DLD1 (cell line): ENCODE results near the gene SH3BGRL3.

ENCODE experiments used
- in situ Hi-C: cut with HindIII; loops from 2 replicates; pipeline ENCODE4 v1.10.0; 2017; ENCODE audit warnings: low sequenced_read_pairs

Gene SH3BGRL3

DNA sequence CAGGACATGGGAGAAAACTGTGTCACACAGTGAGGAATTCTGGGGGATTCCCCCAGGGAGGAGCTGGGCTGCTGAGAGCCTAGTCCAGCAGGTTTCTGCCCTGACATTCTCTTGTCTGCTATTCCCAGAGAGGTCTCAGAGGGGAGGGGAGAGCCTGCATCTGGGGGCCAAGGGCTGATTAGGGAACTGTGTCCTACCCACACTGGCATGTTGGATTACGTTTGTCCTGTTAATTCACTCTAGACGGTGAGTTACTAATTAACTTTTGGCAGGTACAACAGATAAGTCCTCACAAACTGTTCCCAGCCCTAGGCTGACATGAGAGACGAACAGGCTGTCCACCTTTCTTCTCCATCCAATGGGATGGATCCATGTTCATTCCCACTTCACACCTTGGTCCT lies 2.6 kb upstream of the SH3BGRL3 start:
- in situ Hi-C loops = loop anchor here (5.0 kb wide), 1 partner anchor 65 kb away; no protein-coding TSS in a partner anchor

DNA sequence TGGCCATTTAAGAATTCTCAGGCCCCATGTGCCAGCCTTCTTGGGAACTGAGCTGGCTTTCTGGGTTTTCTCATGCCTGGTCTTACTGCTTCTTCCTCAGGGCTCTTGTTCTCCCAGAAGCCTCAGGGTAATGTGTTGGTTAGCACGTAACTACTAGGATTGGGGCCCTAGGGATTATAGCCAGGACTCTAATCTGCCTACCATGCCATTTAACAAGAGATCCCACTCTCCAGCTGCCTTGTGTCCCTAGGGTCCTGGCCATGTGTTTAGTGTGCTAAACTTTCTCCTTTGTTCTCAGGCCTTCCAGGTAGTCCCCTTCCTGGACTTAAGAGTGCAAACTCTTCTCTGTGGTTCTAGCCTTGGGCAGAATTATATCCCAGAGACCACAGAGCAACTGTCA lies 2.2 kb upstream of the SH3BGRL3 start:
- in situ Hi-C loops = loop anchor here (5.0 kb wide), 1 partner anchor 65 kb away; no protein-coding TSS in a partner anchor

DNA sequence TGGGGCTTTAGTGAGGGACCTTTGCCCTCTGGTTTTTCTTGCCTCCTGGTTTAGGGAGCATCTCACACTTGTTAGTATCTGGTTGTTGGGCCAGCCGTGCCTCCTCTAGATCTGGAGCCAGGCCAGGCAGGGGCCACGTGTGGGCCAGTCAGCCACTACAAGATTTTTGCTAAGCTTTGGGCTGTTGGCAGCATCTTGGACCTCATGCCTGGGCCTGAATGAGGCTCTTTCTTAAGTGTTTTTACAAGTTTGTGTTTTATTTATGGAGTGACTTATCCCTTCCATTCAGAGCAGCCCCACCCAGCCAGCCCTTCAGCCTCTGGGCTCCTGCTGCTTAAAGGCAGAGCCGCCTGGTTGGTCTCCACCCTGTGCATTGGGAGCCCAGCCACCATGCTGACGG lies 1.6 kb upstream of the SH3BGRL3 start:
- in situ Hi-C loops = loop anchor here (5.0 kb wide), 1 partner anchor 64 kb away; no protein-coding TSS in a partner anchor

DNA sequence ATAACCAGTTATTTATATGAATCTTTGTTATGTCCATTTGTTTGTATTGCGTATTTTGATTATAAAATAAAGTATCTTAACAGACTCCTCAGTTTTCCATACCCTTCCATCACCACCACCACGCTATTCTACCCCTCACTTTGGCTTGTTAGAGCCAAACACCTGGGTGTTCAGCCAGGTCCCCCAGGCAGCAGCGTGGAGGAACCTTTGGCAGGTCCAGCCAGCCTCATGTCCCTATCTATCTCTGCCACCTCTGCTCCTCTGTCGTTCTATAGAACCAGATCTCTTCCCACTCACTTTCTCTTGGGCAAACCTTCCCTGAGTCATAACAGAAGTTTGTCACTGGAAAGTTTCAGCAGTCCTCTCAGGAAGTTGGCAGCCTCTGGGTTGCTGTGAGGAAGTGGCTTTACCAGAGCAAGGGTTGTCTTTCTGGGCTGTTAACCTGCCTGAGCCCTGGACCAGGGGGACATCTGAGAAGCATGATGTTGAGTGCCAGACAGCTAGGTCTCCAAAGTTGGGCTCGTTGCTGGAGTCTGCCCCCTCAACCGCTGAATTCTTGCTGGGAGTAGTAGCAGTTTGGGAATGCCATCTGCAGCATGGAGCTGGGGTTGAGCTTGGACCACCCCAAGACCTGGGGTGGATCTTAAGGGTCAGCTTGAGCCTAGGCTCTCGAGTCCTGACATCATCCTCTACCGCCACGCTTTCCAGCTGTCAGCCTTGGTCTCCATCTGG lies 996 bp upstream of the SH3BGRL3 start:
- in situ Hi-C loops = loop anchor here (5.0 kb wide), 1 partner anchor 63 kb away; no protein-coding TSS in a partner anchor

DNA sequence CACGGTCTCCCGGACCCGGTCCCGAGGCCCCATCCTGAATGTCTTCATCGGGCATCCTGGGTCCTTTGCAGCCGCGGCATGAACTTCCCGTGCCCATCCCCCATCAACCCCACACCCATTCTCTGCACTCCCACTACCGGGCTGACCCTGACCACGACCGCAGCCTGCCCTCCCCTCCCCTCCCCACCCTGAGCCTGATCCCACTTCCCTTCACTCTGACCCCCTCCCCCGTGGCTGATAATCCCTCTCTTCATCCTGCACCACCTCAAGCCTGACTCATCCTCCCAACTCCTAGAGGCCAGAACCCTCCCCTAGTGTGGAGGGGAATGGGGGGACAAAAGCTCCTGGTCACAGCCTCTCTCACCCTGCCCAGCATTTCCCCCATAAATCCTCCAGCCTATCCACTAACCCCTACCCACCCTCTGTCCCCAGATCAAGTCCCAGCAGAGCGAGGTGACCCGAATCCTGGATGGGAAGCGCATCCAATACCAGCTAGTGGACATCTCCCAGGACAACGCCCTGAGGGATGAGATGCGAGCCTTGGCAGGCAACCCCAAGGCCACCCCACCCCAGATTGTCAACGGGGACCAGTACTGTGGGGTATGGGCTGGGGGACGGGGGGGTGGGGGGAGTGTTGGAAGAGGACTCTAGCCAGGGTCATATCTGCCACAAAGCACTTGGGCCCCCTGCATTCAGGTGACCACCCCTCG lies 602 bp downstream of the SH3BGRL3 start:
- in situ Hi-C loops = no loop called here

DNA sequence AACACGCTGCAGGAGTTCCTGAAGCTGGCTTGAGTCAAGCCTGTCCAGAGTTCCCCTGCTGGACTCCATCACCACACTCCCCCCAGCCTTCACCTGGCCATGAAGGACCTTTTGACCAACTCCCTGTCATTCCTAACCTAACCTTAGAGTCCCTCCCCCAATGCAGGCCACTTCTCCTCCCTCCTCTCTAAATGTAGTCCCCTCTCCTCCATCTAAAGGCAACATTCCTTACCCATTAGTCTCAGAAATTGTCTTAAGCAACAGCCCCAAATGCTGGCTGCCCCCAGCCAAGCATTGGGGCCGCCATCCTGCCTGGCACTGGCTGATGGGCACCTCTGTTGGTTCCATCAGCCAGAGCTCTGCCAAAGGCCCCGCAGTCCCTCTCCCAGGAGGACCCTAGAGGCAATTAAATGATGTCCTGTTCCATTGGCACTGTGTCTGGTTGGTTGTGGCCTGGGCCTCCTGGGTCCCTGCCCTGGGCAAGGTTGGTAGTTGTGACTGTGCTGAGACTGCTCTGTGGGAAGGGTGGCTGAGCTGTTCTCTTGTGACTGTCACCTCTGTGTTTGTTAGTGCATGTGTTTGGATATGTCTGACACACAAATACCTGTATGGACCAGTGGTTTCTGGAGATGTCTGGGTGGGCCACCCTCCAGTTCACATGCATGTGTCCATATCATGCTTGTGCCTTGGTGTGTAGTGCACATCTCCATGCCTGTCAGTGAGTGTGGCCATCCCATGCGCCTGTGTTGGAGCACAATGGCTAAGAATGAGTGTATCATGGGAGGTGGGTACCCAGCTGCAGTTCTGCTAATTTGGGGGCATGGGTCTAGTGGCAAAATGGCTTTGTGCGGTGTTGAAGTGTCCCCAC lies 1.4 kb downstream of the SH3BGRL3 start:
- in situ Hi-C loops = no loop called here

DNA sequence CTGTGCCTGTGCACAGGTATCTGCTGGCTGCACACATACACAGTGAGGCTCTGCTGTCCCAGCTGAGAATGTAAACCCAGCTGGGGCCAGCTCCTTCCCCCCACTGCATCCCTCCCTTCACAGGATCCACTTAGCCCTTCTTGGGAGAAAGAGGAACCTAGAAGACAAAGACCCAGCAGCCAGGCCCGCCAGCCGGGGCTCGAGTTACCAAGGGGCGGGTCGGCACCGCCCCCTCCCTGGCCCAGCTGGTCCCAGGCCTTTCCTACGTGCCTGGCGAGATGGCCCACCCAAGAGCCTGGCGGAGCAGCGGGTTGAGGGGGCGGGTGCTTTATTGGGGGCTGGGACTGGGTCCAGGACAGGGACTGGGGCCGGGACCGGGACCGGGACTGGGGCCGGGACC lies 2.1 kb downstream of the SH3BGRL3 start:
- in situ Hi-C loops = no loop called here

DNA sequence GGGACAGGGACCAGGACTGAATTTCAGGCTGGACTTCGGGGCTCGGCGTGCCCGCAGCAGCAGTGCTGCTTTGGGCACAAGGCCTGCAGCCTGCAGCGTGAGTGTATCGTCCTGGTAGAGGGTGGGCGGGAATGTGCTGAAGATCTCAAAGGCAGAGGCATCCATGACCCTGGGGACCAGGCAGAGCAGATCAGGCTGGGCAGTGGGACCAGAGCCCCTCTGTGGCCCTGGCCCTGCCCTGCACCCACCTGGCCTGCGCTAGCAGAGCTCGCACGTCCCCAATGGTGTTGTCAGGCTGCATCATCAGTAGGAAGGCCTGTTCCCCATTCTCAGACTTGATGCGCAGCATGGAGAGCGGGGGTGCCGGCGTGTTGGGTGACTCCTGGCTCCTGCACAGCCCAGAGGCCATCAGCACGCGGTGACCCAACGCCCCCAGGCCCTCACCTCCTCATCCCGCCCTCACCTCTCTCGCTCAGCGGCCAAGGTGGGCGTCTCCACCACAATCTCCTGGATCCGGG lies 2.6 kb downstream of the SH3BGRL3 start:
- in situ Hi-C loops = no loop called here

DNA sequence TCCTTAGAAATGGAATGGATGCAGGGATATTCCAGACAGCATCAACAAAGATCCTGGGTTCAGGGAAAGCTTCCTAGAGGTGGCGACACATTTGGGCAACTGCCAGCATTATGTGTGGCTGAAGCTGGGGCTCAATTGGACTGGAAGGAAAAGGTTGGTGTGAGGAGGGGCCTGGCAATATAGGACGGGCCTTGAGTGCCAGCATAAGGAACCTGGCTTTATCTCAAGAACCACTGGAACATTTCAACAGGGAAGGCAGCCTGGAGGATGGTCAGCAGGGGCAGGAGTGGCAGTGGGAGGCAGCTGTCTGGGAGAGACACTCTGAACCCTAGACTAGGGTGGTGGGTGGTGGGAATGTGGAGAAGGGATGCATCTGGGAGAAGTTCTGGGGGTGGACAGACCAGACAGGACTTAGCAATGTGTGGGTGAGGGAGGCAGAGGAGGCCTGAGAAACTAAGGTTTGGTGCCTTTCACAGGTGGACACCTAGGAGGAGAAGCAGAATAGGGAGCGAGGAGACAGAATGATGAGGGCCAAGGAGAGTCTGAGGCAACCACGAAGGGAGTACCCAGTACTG lies 3.5 kb downstream of the SH3BGRL3 start:
- in situ Hi-C loops = no loop called here

DNA sequence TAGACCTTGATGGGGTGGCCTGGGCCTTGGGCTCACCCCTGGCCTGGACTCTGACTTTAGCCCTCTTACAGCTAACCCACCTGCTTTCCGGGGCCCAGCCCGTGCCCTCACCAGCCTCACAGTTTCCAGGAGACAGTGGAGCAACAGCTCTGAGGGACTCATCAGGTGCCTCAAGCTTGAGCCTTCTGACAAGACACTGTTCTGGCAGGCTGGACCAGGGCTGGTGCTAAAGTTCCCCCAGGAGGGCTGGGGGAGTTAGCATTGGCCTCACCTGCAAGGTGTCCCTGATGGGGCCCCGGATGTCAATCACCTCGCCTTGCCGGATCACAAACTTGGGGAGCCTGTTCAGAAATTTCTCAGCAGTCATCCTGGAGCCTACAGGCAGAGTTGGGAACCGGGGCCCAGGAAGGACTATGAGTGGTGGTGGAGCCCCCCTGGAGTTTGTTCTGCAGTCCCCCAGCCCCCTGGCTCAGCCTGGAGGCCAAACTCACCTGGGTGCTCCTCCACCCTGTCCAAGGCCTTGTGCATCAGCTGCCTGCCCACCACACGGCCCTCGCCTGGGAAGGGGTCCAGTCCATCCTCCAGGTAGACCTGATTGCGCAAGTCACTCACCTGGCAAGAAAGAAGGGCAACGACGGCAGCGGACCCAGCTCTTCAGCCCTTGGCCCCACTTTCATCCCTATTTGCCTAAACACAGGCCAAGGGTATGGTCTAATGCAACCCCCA lies 4.1 kb downstream of the SH3BGRL3 start:
- in situ Hi-C loops = no loop called here

DNA sequence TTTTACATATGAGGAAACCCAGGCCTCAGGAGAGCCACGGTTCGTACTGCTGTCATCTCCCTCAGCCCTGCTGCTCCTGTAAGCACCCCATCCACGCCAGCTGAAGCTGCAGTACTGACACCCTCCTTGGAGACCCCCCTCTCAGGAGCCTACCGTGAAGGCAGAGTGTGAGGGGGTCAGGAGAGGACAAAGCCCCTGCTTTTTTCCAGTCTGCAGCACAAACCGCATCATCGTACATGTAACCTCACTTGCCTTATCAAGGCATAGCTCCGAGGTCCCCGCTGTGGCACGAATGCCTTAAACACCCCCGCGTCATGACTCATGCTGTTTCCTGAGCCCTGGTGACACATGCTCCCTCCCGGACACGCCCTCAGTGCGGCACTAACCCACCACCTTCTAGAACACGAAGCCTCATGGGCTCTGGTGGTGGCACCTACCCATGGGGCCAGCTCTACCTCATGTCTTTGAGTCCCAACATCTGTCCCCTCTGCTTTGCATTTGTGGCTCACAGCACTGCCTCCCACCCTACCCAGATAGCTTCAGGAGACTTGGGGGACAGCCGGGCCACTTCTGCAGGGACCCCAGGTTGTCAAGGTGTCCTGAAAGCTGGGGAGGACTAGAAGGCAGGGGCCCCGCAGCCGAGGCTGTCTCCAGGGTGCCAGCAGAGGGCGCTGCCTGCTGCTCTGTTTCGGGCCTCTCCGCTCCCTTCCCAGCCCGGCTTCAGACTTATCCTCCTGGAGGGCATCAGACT lies 4.9 kb downstream of the SH3BGRL3 start:
- in situ Hi-C loops = no loop called here

DNA sequence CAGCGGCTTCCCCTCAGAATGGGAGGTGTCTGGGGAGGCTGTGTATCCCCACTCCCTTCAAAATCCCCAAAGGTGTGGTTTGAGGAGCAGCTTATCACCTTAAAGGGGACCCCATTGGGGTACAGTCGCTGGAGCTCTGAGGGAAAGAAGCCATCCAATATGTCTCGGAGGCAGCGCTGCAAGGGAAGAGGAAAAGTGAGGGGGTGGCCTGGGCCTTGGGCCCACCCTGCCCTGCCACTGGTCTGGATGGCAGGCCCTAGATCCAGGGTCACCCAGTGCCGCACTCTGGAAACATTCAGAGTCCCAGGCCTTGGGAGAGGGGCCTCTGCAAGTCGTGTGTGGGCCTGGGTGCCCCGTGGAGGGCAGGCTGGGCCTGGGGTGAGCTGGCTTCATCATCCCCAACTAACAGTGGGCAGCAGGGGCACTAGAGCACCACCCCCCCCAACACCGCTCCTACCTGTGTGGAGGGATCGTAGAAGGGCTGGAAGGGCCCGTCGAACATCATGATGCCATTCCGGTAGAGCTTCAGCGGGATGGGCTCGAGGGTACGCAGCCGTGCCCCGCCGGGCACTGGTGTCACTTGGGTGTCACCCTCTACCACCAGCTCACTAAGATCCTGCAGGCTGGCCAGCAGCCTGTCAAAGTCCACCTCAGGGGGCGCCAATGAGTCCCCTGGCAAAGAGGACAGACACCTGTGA lies 5.6 kb downstream of the SH3BGRL3 start:
- in situ Hi-C loops = no loop called here

DNA sequence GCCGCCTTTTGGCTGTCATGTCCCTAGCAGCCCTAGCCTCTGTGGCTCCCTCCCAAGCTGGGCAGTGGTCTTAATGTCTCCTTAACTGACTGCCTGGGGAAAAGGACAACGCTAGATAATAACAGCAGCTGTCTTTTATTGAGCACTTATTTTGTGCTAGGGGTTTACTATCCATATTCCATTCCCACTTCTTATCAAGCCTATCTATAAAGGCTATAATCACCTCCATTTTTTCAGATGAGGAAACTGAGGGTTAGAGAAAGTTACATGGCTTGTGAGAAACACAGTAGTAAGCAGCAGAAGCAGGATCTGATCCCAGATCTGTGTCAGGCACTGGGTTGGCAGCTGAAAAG lies 6.2 kb downstream of the SH3BGRL3 start:
- in situ Hi-C loops = no loop called here

DNA sequence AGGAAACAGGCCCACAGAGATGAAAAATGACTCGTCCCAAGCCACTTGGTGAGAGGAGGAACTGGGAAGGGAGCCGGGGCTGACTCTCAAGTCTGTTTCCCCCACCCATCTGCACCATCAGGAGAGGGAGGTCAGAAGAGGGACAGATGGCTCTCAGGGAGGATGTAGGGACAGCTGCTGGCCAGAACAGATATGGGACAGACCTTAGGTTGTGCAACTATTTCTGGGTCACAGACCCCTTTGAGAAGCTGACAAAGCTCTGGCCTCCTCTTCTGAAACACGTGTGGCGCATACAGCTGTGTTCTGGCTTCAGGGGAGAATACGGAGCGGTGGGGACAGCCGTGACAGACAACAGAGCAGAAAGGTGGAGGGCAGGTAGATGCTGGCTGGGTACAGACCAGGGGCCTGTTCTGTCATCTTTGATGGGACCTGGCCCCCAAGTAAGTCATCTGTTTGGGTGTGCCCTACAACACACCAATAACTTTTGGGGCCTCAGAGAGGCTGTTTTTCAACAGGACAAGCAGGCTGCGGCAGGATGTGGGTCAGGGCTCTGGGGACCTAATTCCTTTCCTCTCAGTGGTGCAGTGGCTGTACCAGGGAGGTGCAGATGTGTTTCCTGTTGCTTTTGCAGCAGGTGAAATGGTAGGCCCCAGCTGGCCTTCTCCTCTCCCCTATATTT lies 7.3 kb downstream of the SH3BGRL3 start:
- in situ Hi-C loops = no loop called here

DNA sequence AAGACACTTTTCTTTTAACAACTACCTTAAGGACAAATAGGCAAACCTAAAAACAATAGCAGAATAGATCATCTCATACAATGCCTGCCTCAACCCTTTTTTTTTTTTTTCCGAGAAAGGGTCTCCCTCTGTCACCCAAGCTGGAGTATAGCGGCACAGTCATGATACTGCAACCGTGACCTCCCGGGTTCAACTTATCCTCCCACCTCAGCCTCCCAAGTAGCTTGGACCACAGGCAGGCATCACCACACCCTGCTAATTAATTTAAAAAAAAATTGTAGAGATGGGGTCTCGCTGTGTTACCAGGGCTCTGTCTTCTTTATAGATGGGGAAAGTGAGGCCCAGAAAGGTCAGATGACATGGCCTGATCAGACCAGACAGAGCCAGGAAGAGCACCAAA lies 7.9 kb downstream of the SH3BGRL3 start:
- in situ Hi-C loops = no loop called here

DNA sequence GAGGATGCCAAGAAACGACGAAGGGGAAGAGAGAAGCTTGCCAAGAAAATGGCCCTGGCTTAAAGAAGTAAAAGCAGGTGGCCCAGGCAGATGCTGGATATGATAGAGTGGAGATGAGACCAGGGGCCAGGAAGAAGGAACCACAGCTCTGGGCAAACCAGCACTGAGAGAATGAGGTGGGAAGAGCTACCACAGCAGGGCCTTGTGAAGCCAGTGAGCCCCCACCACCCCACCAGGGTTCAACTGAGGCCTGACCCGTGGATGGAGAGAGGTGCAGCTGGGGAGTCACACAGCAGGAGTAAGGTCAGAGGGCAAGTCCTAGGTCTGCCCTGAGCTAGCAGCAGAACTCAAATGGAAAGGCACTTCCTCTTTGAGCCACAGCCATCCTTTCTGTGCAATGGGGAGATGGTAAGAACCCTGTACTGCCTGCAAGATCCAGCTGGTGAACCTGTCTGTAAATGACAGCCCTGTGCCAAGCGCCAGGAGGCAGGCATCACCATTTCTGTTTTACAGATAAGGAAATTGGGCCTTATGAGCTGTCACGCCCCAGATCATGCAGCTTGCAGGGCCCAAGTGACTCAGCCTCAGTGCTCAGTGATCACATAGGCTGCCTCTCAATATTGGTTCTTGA lies 8.5 kb downstream of the SH3BGRL3 start:
- in situ Hi-C loops = no loop called here

DNA sequence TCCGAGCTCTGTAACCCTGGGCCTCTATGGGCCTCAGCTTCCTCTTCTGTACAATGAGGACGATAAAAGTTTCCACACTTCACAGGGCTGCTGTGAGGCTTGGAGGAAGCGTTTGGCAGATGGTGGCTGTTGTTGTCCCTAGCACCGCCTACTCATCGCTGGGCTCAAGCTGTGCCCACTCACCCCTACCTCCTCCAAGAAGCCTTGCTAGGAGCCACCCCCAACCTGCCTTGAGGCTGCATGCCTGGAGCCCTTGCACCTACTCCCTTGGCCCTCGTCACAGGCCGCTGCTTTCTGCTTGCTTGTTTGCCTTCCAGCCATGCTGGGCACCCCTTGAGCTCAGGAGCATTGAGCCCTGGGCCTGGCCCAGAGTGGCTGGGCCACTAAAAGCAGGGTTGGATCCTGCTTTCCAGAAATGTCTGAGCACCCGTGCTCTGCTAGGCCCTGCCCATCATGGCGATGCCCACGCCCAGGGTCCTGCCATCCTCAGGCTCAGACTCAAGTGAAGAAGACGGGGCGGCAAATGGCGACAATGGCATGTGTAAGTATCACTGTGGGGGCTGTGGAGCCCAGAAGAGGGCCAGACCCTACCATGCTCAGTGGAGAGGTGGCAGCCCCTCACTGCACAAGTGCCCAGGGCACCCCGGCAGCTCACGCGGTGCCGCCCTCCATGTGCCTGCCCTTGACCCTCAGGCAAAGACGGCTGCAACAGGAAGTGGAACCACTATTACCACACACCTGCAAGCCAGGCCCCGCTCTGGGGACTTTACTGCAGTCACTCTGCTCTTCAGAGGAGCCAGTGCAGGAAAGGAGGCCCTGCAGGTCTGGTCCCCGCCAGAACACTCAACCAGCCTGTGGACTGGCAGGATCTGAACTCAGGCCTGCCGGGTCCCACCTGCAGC lies 9.5 kb downstream of the SH3BGRL3 start:
- in situ Hi-C loops = no loop called here
